ENCODE measurements around the gene LCAT. TPM values are rescaled to one million over a fixed set of nuclear protein-coding genes. Genes with fewer than 3 reads are reported as not detected.

The LCAT gene
- total RNA-seq, 4 donors from 2014 or later = 13.9 to 43.1 (median 22.0) TPM

- peaks cover 0 to 40% (median 13%) of the 10 kb centered on the region in 4 donors for H3K36me3 ChIP-seq
Observed at GRCh38 chr16:67902831-67903230, 41.1 kb downstream of the LCAT start.

GRCh38 chr16:67901734-67902133 is 42.2 kb downstream of the LCAT start:
- intact Hi-C loops (cut with DNase I) = no loop called here
- no peaks in the 10 kb centered on the region for H3K27me3 ChIP-seq
- H3K36me3 ChIP-seq = peaks cover 0 to 39% (median 14%) of the 10 kb centered on the region in 4 donors
- no peaks in the 10 kb centered on the region for H3K9me3 ChIP-seq
- H3K4me3 ChIP-seq = no peak overlapping the region
- DNase-seq (ENCODE audit: extremely low spot score) = no peak
- TF ChIP-seq POLR2A (IDR thresholded peaks at IDR 0.05; ENCODE audit: low read depth) (no peak), EP300 (IDR thresholded peaks at IDR 0.05) (no peak)
- H3K4me1 ChIP-seq = peaks cover 15 to 35% (median 25%) of the 10 kb centered on the region in 4 donors
- 95% methylated on average over 5 of the region's 5 CpGs for whole genome bisulfite sequencing
- H3K27ac ChIP-seq (replicated peaks in 1 of 4) = no peak overlapping the region

More at GRCh38 chr16:67902831-67903230, 41.1 kb downstream of the LCAT start:
- Histone ChIP-seq H3K27me3 (no peaks in the 10 kb centered on the region), H3K9me3 (no peaks in the 10 kb centered on the region), H3K27ac (replicated peaks in 1 of 4) (peak overlapping the region in 1 of 4 donors; percentile 0), H3K4me1 (peaks cover 4 to 24% (median 14%) of the 10 kb centered on the region in 4 donors), H3K4me3 (no peak overlapping the region)
- 77% methylated on average over 4 of the region's 4 CpGs for WGBS
- TF ChIP-seq POLR2A (IDR thresholded peaks at IDR 0.05; ENCODE audit: low read depth) (no peak), EP300 (IDR thresholded peaks at IDR 0.05) (no peak), CTCF (IDR thresholded peaks at IDR 0.05) (no peak), POLR2AphosphoS5 (IDR thresholded peaks at IDR 0.05) (no peak)
- no peak for DNase-seq (ENCODE audit: extremely low spot score)
- intact Hi-C loops (cut with DNase I) = no loop called here

- WGBS = 67% methylated on average over 3 of the region's 3 CpGs
- H3K27ac ChIP-seq (replicated peaks in 1 of 4) = peak overlapping the region; percentile 25 to 68 (median 64)
- H3K27me3 ChIP-seq = no peaks in the 10 kb centered on the region
- peaks cover 0 to 13% (median 7%) of the 10 kb centered on the region in 4 donors for H3K36me3 ChIP-seq
- no peaks in the 10 kb centered on the region for H3K9me3 ChIP-seq
- no peak overlapping the region for H3K4me3 ChIP-seq
- intact Hi-C loops (cut with DNase I) = no loop called here
- H3K4me1 ChIP-seq = peaks cover 47 to 66% (median 60%) of the 10 kb centered on the region in 4 donors
- peak in 1 of 2 donors; percentile 41 for TF ChIP-seq POLR2AphosphoS5 (IDR thresholded peaks at IDR 0.05)
- TF ChIP-seq POLR2A (IDR thresholded peaks at IDR 0.05; ENCODE audit: low read depth) = no peak
- DNase-seq (ENCODE audit: extremely low spot score) = no peak
Observed at GRCh38 chr16:67897231-67897630, 46.7 kb downstream of the LCAT start.

- intact Hi-C loops (cut with DNase I) = no loop called here
- H3K27ac ChIP-seq (replicated peaks in 1 of 4) = peak overlapping the region; percentile 95 to 99 (median 97)
- no peak for DNase-seq (ENCODE audit: extremely low spot score)
- peaks cover 47 to 61% (median 58%) of the 10 kb centered on the region in 4 donors for H3K4me1 ChIP-seq
- H3K27me3 ChIP-seq = no peaks in the 10 kb centered on the region
- peak overlapping the region; percentile 83 to 96 (median 94) for H3K4me3 ChIP-seq
- peaks cover 0 to 2% (median 0%) of the 10 kb centered on the region in 4 donors for H3K36me3 ChIP-seq
- H3K9me3 ChIP-seq = no peaks in the 10 kb centered on the region
- 20% methylated on average over 13 of the region's 14 CpGs for WGBS
- TF ChIP-seq CTCF (IDR thresholded peaks at IDR 0.05) = no peak
- TF ChIP-seq POLR2AphosphoS5 (IDR thresholded peaks at IDR 0.05) = no peak
- no peak for TF ChIP-seq EP300 (IDR thresholded peaks at IDR 0.05)
- TF ChIP-seq POLR2A (IDR thresholded peaks at IDR 0.05; ENCODE audit: low read depth) = no peak
Observed at GRCh38 chr16:67893743-67894399, 50.0 kb downstream of the LCAT start.

- peak within 1 kb of the TSS; percentile 83 to 96 (median 94) for H3K4me3 ChIP-seq
- peaks cover 0 to 2% (median 0%) of the 10 kb centered on the region in 4 donors for H3K36me3 ChIP-seq
- intact Hi-C loops (cut with DNase I) = no loop called here
- no peaks in the 10 kb centered on the region for H3K9me3 ChIP-seq
- DNase-seq (ENCODE audit: extremely low spot score) = peak; percentile 99
- H3K27me3 ChIP-seq = no peaks in the 10 kb centered on the region
- TF ChIP-seq POLR2AphosphoS5 (IDR thresholded peaks at IDR 0.05) (peak; percentile 72 to 87), POLR2A (IDR thresholded peaks at IDR 0.05; ENCODE audit: low read depth) (peak; percentile 42), EP300 (IDR thresholded peaks at IDR 0.05) (no peak), CTCF (IDR thresholded peaks at IDR 0.05) (no peak)
- under 1% methylated on average over 17 of the region's 90 CpGs for WGBS
- H3K4me1 ChIP-seq = peaks cover 46 to 56% (median 53%) of the 10 kb centered on the region in 4 donors
- peak within 1 kb of the TSS; percentile 95 to 99 (median 97) for H3K27ac ChIP-seq (replicated peaks in 1 of 4)
Observed at GRCh38 chr16:67892899-67893742, 50.8 kb downstream of the LCAT start, which contains the start of gene PSKH1. TSS of gene PSKH1 (plus strand) at chr16:67893254. CDS start at chr16:67908750, 15,496 bp downstream.

Measured in esophagus muscularis mucosa (tissue), 4 donors.